ENCODE data around the gene POC1A.

DNA sequence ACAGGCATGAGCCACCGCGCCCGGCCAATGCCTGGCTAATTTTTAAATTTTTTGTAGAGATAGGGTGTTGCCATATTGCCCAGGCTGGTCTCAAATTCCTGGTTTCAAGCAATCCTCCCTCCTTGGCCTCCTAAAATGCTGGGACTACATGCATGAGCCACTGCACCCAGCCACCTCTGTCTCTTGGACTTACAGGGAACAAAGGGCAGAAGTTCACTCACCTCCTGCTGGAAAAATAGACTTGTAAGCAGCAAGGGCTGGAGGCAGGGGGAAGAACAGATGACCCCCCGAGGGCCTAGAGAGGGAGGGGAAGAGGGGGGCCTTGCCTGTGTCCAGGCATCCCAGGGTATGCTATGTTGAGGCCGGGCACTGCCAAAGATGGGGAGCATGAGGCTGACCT, 120.0 kb downstream of the POC1A start:
- TF ChIP-seq, protein P1, sequence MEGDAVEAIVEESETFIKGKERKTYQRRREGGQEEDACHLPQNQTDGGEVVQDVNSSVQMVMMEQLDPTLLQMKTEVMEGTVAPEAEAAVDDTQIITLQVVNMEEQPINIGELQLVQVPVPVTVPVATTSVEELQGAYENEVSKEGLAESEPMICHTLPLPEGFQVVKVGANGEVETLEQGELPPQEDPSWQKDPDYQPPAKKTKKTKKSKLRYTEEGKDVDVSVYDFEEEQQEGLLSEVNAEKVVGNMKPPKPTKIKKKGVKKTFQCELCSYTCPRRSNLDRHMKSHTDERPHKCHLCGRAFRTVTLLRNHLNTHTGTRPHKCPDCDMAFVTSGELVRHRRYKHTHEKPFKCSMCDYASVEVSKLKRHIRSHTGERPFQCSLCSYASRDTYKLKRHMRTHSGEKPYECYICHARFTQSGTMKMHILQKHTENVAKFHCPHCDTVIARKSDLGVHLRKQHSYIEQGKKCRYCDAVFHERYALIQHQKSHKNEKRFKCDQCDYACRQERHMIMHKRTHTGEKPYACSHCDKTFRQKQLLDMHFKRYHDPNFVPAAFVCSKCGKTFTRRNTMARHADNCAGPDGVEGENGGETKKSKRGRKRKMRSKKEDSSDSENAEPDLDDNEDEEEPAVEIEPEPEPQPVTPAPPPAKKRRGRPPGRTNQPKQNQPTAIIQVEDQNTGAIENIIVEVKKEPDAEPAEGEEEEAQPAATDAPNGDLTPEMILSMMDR (conservative IDR thresholded peaks at IDR 0.05) = no peak
- TF ChIP-seq EZH2 (IDR thresholded peaks at IDR 0.05; ENCODE audit: low read depth) = no peak

All from PC-9 (cell line).